A673 (cell line): ENCODE measurements around the gene ARHGAP22. TPM values are rescaled to one million over a fixed set of nuclear protein-coding genes. Genes with fewer than 3 reads are reported as not detected.

Source experiments
- BruUV-seq: library from RNA; stranded (reverse); fragments of 400-500 nt; replicated peaks from 2 replicates; lab custom pipeline; 2021; lab: Mats Ljungman, UMichigan
- CTCF ChIA-PET: fragments of 300-600 bp; sonication (Branson Sonifier 250); formaldehyde crosslinking; loops from one replicate; lab custom pipeline; 2022; ENCODE audit warnings: antibody characterized with exemption; lab: Charles Lee
- POLR2A ChIA-PET: fragments of 300-600 bp; sonication (Branson Sonifier 250); formaldehyde crosslinking; loops from one replicate; lab custom pipeline; 2022; ENCODE audit warnings: antibody characterized with exemption; ENCODE audit not compliant: low non-redundant PET; lab: Charles Lee
- DNase-seq: peaks from one replicate; pipeline ENCODE4 v3.0.0-alpha.2; 2015; ENCODE audit warnings: low spot score
- H3K27ac ChIP-seq: fragments of 200-600 bp; sonication (generic); 2 replicates; pipeline ENCODE4 v1.5.1; 2016; ENCODE audit warnings: mixed run types, low read depth, mild to moderate bottlenecking, mixed read lengths, antibody characterized with exemption, low read length; ENCODE audit not compliant: poor library complexity, severe bottlenecking
- H3K27me3 ChIP-seq: fragments of 200-600 bp; sonication (generic); replicated peaks from 2 replicates; pipeline ENCODE4 v1.6.1; 2017; ENCODE audit warnings: mixed run types, low read depth, mild to moderate bottlenecking, mixed read lengths, antibody characterized with exemption, low read length; ENCODE audit not compliant: insufficient read depth, poor library complexity
- H3K36me3 ChIP-seq: fragments of 200-600 bp; sonication (generic); 2 replicates; pipeline ENCODE4 v1.6.1; 2016; ENCODE audit warnings: mixed run types, mild to moderate bottlenecking, mixed read lengths, antibody characterized with exemption, low read length; ENCODE audit not compliant: insufficient read depth, poor library complexity, severe bottlenecking
- H3K4me1 ChIP-seq: fragments of 200-600 bp; sonication (generic); 2 replicates; pipeline ENCODE4 v1.6.1; 2017; ENCODE audit warnings: mixed run types, mild to moderate bottlenecking, mixed read lengths, antibody characterized with exemption, low read length; ENCODE audit not compliant: insufficient read depth, poor library complexity, severe bottlenecking
- H3K4me3 ChIP-seq: fragments of 200-600 bp; sonication (generic); 2 replicates; pipeline ENCODE4 v1.5.1; 2016; ENCODE audit warnings: low read depth, mixed run types, mild to moderate bottlenecking, mixed read lengths, low read length; ENCODE audit not compliant: poor library complexity, severe bottlenecking
- H3K9me3 ChIP-seq: fragments of 200-600 bp; sonication (generic); 2 replicates; pipeline ENCODE4 v1.6.1; 2016; ENCODE audit warnings: mixed run types, low read depth, mild to moderate bottlenecking, mixed read lengths, antibody characterized with exemption, low read length; ENCODE audit not compliant: poor library complexity, severe bottlenecking
- EZH2 ChIP-seq: fragments of 200-600 bp; sonication (generic); IDR thresholded peaks from 2 replicates; pipeline ENCODE4 v1.6.1; 2017; ENCODE audit warnings: borderline replicate concordance, low read depth, mild to moderate bottlenecking, mixed read lengths, antibody characterized with exemption, low read length; ENCODE audit not compliant: poor library complexity, severe bottlenecking
- intact Hi-C: fragments of 100-400 bp; cut with micrococcal nuclease; formaldehyde crosslinking; loops from one replicate; pipeline ENCODE4 v1.10.0; 2022; ENCODE audit not compliant: unreplicated experiment
- total RNA-seq: library from RNA; stranded (reverse); gene quantifications from 2 replicates; pipeline ENCODE4 v1.2.3, GENCODE V29; 2021
- TF ChIP-seq, protein P1 (sequence below): fragments of 300-800, 200-600 bp; sonication (generic); conservative IDR thresholded peaks from 2 replicates; pipeline ENCODE4 v1.5.1; 2017; ENCODE audit warnings: low read depth, mild to moderate bottlenecking, antibody characterized with exemption, low read length, moderate library complexity, mixed read lengths

ARHGAP22 gene
- total RNA-seq, 1 experiment from 2014 or later, result 0.47 TPM

DNA sequence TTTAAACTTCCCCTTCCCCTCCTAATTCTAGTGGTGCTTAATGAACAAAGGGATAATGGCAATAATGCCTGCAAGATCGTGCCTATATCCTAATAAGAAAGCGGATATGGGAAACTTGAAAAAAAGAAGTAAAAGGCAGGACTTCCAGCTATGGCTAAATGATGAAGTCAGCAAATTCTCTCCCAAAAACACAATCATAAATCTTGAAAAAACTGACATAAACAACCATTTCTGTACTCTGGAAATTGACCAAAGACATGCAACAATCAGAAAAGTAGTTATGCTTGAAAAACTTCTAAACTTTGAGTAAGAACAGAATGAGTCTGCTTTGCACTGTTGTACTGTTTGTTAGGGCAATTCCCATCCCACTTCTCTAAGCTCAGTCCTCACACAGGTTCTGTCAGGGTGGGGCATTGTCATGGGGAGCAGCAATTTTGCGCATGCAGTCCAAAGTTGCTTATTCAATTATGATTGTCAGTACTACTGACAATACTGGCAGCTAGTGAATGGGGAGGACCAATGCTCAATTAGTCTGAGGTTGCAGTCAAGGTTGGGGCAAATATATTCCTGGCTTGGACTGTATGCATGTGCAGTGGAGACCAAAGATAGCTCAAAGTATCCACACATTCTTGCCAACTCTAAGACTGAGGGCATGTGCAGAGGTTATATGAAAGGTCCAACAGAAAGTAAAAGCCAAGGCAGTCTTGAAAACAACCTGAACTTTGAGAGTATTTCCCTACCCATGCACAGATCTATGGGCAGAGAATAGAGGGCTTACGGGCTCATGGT lies 34.1 kb upstream of the ARHGAP22 start:
- H3K4me1 ChIP-seq, result no peaks in the 10 kb centered on the region
- H3K36me3 ChIP-seq, result no peaks in the 10 kb centered on the region
- DNase-seq, result no peak
- intact Hi-C loops, result no loop called here
- ChIA-PET CTCF (interaction anchor here (0.6 kb wide), 1 partner anchor 17 kb away, joined by 4 read pairs; no protein-coding TSS in a partner anchor), POLR2A (no interaction called here)
- peaks cover 6% of the 10 kb centered on the region for H3K9me3 ChIP-seq
- no peaks in the 10 kb centered on the region for H3K27me3 ChIP-seq
- H3K27ac ChIP-seq, result no peak overlapping the region
- H3K4me3 ChIP-seq, result no peak overlapping the region
- TF ChIP-seq, protein P1, sequence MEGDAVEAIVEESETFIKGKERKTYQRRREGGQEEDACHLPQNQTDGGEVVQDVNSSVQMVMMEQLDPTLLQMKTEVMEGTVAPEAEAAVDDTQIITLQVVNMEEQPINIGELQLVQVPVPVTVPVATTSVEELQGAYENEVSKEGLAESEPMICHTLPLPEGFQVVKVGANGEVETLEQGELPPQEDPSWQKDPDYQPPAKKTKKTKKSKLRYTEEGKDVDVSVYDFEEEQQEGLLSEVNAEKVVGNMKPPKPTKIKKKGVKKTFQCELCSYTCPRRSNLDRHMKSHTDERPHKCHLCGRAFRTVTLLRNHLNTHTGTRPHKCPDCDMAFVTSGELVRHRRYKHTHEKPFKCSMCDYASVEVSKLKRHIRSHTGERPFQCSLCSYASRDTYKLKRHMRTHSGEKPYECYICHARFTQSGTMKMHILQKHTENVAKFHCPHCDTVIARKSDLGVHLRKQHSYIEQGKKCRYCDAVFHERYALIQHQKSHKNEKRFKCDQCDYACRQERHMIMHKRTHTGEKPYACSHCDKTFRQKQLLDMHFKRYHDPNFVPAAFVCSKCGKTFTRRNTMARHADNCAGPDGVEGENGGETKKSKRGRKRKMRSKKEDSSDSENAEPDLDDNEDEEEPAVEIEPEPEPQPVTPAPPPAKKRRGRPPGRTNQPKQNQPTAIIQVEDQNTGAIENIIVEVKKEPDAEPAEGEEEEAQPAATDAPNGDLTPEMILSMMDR, result no peak
- no peak for TF ChIP-seq EZH2
- BruUV-seq, result no TSS peak

GRCh38 chr10:48638158-48638557 lies 33.3 kb upstream of the ARHGAP22 start:
- no TSS peak for BruUV-seq
- intact Hi-C loops, result no loop called here
- no peaks in the 10 kb centered on the region for H3K36me3 ChIP-seq
- no peak for DNase-seq
- ChIA-PET CTCF (interaction anchor here (0.6 kb wide), 1 partner anchor 18 kb away, joined by 4 read pairs; no protein-coding TSS in a partner anchor), POLR2A (no interaction called here)
- TF ChIP-seq, protein P1, result no peak
- TF ChIP-seq EZH2, result no peak
- no peaks in the 10 kb centered on the region for H3K4me1 ChIP-seq
- H3K9me3 ChIP-seq, result peaks cover 6% of the 10 kb centered on the region
- no peak overlapping the region for H3K4me3 ChIP-seq
- no peak overlapping the region for H3K27ac ChIP-seq
- no peaks in the 10 kb centered on the region for H3K27me3 ChIP-seq

- intact Hi-C loops, result no loop called here
- H3K27me3 ChIP-seq, result no peaks in the 10 kb centered on the region
- CTCF ChIA-PET, result no interaction called here
Measured at GRCh38 chr10:48636901-48637300, 32.0 kb upstream of the ARHGAP22 start.

More at GRCh38 chr10:48636901-48637300, 32.0 kb upstream of the ARHGAP22 start:
- Histone ChIP-seq H3K36me3 (no peaks in the 10 kb centered on the region), H3K9me3 (peaks cover 6% of the 10 kb centered on the region), H3K4me3 (no peak overlapping the region), H3K27ac (no peak overlapping the region), H3K4me1 (no peaks in the 10 kb centered on the region)
- no peak for DNase-seq
- POLR2A ChIA-PET, result no interaction called here
- BruUV-seq, result no TSS peak
- no peak for TF ChIP-seq EZH2
- TF ChIP-seq, protein P1, result no peak
